GM18873 (cell line): ENCODE results near the gene NOTCH2.
"Not testable (repeated sequence)": the region's sequence is repeated elsewhere in the genome, so short reads cannot be mapped to it uniquely, and the experiment has no call there.

Experiments used
- ATAC-seq: cut with Tn5 transposase; IDR thresholded peaks from one replicate; pipeline ENCODE4 v1.9.1; 2021; ENCODE audit warnings: mild to moderate bottlenecking, moderate library complexity, moderate number of reproducible peaks; ENCODE audit not compliant: unreplicated experiment, low FRiP score

NOTCH2 gene

DNA sequence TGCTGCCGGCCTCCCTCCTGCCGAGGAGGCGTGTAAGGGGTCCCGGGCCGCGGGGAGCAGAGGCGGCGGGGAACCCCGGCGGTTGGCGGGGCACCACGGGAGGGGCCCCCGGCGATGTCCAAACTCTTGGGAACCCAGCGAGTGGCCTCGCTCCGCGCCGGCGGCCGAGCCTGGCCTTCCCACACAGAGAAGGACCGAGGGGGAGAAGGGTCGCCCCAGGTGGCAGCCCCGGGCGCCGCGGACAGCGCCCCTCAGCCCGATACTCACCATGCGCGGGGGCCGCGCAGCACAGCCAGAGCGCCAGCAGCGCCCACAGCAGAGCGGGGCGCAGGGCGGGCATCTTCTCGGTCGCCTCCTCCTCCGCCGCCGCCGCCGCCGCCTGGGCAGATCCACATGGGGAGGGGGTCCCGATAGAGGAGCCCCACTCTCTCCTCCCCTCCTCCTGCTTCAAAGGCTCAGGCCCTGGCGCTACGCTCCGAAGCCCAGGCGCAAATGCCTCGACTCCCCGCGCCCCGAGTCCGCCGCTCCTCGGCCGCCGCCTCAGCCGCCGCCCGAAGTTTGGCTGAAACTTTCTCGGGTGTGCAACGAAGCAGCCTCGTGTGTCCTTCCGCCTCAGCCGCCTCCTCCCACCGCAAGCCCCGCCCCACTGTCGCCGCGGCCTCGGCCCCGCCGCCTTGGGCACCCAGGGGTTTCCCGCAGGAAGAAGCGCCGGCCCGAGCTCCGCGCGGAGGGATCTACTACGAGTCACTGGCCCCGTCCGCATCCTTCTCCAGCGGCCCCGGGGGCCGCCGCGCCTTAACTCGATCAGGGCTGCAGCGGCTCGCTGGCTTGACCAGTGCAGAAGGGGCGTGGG lies at the start of gene NOTCH2:
NOTCH2 (minus strand) TSS at position 596 of the 853 bp plus-strand sequence; CDS start at position 340, 256 bp downstream.
- ATAC-seq = not testable (repeated sequence)

DNA sequence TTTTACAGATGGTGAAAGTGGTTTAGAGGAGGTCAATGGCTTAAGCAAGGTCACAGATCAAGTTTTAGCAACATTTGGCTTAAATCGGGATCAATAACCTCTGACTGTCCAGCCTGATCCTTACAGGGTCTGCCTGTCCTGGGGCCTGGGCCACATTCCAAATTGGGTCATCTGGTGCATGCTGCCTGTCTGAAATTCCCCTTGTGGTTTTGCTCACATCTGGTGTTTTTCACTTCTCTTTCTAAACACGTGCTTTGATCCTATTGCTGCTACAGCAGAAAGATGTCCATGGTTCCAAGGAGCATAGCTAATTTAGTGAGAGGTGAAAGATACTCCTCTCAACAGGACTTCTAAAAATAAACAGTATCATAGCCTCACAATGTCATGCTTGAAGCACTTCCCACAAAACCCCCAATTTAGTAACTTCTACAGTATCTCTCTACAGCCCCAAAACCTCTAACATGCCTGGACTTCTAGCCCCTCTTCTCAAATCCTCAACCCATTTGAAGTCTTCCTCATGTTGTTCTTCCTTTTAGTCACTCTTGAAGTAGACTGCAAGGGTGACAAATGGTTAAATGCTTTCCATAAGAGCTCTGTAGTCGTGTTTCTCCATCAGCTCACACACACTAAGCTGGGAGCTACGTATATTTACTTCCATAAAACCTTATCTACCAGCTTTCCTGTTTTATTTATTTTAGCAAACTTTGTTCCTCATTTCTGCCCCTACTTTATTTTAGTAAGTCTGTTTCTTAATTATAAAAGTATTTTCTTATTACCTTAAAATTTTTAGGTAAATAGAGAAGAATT lies 48.1 kb upstream of the NOTCH2 start:
- peak; percentile 59 for ATAC-seq

GRCh38 chr1:120116094-120116493 lies 46.6 kb upstream of the NOTCH2 start:
- ATAC-seq = not testable (repeated sequence)

DNA sequence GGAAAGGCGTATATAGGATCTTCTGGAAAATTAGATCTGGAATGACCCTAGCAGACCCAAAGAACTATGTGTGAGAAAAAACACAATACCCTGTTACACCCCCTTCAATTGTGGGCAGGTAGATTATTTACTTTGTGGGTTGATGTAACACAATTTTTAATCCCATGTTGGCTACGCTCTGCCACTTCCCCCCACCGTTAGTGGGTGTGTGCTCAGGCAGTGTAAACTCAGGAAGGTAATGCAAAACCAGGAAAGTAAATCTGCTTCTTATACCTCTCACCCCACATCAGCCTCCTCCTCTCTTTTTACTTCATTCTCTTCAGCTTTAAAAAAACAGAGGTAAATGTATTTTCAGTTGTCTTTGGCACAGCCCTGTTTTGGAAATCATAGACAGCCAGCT lies 43.7 kb upstream of the NOTCH2 start:
- ATAC-seq = not testable (repeated sequence)

- ATAC-seq = not testable (repeated sequence)
Observed at GRCh38 chr1:120112212-120112611, 42.8 kb upstream of the NOTCH2 start.

- not testable (repeated sequence) for ATAC-seq
Observed at GRCh38 chr1:120111771-120112170, 42.3 kb upstream of the NOTCH2 start.

DNA sequence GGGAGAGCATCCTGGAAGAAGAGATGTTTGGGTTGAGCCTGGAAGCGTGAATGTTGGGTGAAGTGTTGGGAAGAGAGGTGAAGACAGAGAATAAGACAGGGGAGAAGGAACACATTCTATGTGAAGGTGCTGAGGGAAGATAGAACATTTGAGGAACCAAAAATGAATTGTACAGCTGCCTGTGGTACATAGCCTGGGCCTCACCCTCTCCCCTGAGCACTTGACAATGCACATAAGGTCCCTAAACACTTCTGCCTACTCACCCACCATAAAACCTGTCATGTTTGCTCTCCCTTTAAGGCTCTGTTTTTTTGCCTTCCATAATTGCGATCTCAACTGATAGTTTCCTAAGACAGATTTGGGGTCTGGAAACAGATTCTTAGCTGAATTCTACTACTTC lies 41.5 kb upstream of the NOTCH2 start:
- not testable (repeated sequence) for ATAC-seq

GRCh38 chr1:120109656-120110055 lies 40.2 kb upstream of the NOTCH2 start:
- ATAC-seq = not testable (repeated sequence)

GRCh38 chr1:120109180-120109579 lies 39.7 kb upstream of the NOTCH2 start:
- not testable (repeated sequence) for ATAC-seq

- not testable (repeated sequence) for ATAC-seq
Observed at GRCh38 chr1:120105288-120105687, 35.8 kb upstream of the NOTCH2 start.

- not testable (repeated sequence) for ATAC-seq
Observed at GRCh38 chr1:120103768-120104167, 34.3 kb upstream of the NOTCH2 start.

DNA sequence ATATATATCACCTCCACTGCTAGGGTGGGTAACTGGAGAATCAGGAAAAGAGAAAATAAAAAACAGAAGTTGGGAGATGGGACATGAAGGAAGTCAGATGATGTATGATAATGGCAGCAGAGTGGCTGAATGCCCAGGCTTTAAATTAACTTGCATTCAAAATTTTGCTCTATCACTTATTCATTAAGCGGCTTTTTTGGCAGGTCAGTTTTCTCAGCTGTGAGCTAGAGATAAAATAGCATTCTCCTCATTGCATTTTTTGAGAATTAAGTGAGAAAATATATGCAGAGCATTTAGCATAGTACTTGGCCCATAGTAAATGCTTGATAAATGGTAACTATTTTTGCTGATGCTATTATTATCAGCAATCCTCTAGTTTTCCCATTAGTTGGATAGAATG lies 32.1 kb upstream of the NOTCH2 start:
- ATAC-seq = not testable (repeated sequence)

- ATAC-seq = not testable (repeated sequence)
Observed at GRCh38 chr1:120100590-120100989, 31.1 kb upstream of the NOTCH2 start.

DNA sequence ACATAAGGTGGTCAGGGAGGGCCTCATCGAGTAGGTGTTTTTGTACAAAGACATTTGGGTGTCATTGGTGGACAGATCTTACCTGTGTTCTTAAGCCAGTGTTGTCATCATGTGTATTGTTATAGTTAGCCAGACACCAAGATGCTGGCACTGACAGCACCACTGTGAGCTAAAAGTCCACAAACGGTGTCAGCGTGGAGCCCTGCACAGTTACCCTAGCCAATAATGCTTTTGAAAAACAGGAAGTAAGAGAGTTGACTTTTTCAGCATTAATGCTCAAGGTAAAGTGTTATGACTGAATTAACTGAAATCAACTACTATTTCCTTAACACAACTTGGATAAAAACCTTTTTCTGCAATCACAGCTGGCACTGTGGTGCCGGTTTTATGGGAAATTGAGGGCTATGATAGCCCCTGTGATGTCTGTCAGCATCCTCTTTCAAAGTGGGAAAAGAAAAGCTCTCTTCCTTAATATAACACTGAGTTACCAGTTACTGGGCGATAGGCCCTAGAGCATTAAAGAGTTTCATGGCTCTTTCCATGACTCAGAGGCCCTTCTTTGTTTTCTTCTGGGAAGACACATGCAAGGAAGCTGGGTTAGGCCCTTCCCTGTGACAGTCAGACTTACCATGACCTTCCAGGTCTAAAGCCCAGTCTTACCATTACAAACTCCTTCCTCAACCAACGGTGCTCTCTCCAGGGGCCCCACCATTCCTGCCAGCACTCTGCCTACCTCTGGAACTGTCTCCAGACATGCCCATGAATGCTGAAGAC lies 29.7 kb upstream of the NOTCH2 start:
- not testable (repeated sequence) for ATAC-seq

DNA sequence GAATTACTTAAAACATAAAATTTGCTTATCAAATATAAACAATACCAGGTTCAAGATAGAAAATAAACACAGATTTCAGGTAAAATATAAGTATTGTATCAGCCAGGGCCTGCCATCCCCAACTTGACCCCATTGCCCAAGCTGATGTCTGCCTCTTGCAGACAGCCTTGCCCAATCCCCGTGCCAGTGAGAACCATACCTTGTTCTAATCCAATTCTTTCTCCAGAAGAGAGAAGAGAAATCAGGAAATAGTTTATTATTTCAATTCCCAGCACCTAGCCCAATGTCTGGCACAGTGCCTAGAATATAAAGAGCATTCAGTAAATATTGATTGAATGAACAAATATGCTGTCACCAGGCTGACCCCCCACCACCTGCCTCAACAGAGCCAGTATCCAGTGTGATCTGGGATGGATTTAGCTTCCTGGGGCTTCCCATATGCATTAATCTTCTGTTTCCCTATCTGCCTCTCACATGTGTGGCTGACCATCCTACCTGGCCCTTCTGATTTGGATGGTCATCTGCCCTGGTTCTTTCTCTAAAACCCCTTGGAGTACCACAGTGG lies 27.6 kb upstream of the NOTCH2 start:
- ATAC-seq = not testable (repeated sequence)

DNA sequence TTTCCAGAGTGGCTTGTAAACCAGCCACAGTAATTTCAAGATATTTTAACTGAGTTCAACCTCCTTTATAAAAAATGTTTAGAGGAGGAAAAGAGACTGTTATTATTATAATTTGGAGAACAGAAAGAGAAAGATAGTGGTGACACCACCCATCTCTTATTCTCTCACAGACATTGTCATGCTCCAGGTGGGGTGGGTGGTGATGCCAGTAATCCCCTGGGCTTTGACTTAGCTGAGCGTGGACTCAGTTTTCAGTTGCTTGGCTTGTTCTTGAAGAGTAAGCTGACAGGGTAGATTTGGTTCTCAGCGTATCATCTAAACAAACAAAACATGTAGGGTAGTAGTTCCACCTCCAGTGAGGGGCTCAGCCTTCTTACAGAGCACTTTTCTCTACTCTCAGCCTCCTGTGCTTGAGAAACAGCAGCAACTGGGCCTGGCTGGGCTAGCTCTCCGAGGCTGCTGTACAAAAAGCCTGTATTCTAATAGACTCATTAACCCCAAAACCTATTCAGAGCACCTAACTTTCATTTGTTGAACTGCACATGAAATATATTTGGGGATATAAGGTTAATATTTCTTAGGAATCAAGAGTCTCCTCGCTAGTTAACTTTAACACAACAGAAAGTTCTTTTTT lies 24.2 kb upstream of the NOTCH2 start:
- ATAC-seq = not testable (repeated sequence)

DNA sequence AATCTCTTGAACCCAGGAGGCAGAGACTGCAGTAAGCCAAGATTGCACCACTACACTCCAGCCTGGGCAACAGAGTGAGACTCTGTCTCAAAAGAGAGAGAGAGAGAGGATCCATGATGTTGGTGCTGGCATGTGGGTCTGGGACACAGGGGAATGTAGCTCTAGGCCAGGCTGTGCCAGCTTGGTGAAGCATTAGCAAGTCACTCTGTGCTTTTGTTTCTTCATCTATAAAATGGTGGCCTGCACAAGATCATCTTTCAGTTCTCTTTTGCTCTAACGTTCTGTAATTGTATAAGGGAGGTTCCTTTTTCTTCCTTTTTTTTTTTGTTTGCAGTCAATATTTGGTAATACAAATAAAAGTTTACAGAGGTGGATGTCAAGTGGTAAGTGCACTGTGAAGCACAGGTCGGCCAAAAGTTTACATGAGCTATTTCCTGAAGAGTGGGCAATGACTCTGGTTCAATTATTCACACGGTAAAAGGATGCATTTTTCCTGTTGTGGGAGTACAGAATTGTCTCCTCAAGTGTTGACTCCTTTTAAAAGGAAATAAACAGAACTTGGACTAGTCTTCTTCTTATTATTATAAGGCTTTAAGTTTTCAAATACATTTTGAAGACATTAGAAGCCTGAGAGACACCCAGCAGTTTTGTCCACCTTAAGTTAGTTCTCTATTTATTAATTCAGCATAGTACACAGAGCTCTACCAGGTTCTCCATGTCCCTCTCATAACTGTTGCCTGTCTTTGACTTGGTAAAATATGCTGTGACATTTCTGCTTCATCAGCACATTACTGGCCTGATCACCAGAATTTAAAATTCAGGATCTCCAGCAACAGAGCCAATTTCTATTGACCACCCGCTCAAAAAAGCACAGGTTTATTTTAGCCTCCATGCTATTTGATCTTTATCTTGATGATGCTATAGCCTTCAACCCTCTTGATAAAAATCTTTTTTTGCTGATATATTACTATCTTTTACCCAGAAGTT lies 23.1 kb upstream of the NOTCH2 start:
- ATAC-seq = not testable (repeated sequence)

GRCh38 chr1:120090830-120091229 lies 21.4 kb upstream of the NOTCH2 start:
- ATAC-seq = not testable (repeated sequence)
